ENCODE measurements around the gene TRIM7.

The TRIM7 gene

GRCh38 chr5:181189363-181189961, 15.5 kb downstream of the TRIM7 start:
- FAIRE-seq (no peak), DNase-seq (ENCODE audit: insufficient read length, low spot score) (no peak)
- no peak for TF ChIP-seq CTCF (IDR thresholded peaks at IDR 0.05; ENCODE audit: insufficient read depth, missing control alignments)

GRCh38 chr5:181188700-181189362, 16.2 kb downstream of the TRIM7 start:
- DNase-seq (ENCODE audit: insufficient read length, low spot score) (no peak), FAIRE-seq (no peak)
- TF ChIP-seq CTCF (IDR thresholded peaks at IDR 0.05; ENCODE audit: insufficient read depth, missing control alignments), result no peak

GRCh38 chr5:181187500-181188213, 17.3 kb downstream of the TRIM7 start:
- no peak for FAIRE-seq
- no peak for DNase-seq (ENCODE audit: insufficient read length, low spot score)

GRCh38 chr5:181186986-181187499, 18.0 kb downstream of the TRIM7 start:
- TF ChIP-seq CTCF (IDR thresholded peaks at IDR 0.05; ENCODE audit: insufficient read depth, missing control alignments), result no peak
- no peak for DNase-seq (ENCODE audit: insufficient read length, low spot score)
- FAIRE-seq, result no peak

More at GRCh38 chr5:181187500-181188213, 17.3 kb downstream of the TRIM7 start:
- no peak for TF ChIP-seq CTCF (IDR thresholded peaks at IDR 0.05; ENCODE audit: insufficient read depth, missing control alignments)

GRCh38 chr5:181186022-181186421, 19.0 kb downstream of the TRIM7 start:
- DNase-seq (ENCODE audit: insufficient read length, low spot score) (no peak), FAIRE-seq (no peak)
- no peak for TF ChIP-seq CTCF (IDR thresholded peaks at IDR 0.05; ENCODE audit: insufficient read depth, missing control alignments)

GRCh38 chr5:181185560-181185959, 19.4 kb downstream of the TRIM7 start:
- TF ChIP-seq CTCF (IDR thresholded peaks at IDR 0.05; ENCODE audit: insufficient read depth, missing control alignments), result no peak
- no peak for FAIRE-seq
- no peak for DNase-seq (ENCODE audit: insufficient read length, low spot score)

Data from D721Med (cell line).